HL-60 (cell line): ENCODE measurements around the gene AMFR.

Experiments used
- DNase-seq, 2 experiments: peaks; one replicate each; pipeline ENCODE4 v3.0.0-alpha.2; 2010 to 2020; ENCODE audit warnings: low read depth in 1 of 2, low spot score in 1 of 2
- H3K27ac ChIP-seq: fragments of 250-450 bp; sonication (Bioruptor Pico); replicated peaks from 2 replicates; pipeline ENCODE4 v1.5.1; 2020; ENCODE audit warnings: mild to moderate bottlenecking, moderate library complexity
- H3K27me3 ChIP-seq: fragments of 250-450 bp; sonication (Bioruptor Pico); 2 replicates; pipeline ENCODE4 v1.5.1; 2021; ENCODE audit warnings: mild to moderate bottlenecking, moderate library complexity; ENCODE audit not compliant: insufficient read depth, poor library complexity, severe bottlenecking
- H3K4me3 ChIP-seq: replicated peaks from 2 replicates; pipeline ENCODE4 v1.5.1; 2011; ENCODE audit warnings: mild to moderate bottlenecking, control low read depth, low read length; ENCODE audit not compliant: insufficient read depth
- GABPA ChIP-seq: IDR thresholded peaks from 2 replicates; pipeline ENCODE4 v1.6.1; 2012; ENCODE audit warnings: low read depth
- POLR2AphosphoS5 ChIP-seq: IDR thresholded peaks from 2 replicates; pipeline ENCODE4 v1.6.1; 2012; ENCODE audit warnings: low read depth
- SPI1 ChIP-seq: IDR thresholded peaks from 2 replicates; pipeline ENCODE4 v1.6.1; 2012; ENCODE audit warnings: low read depth, mild to moderate bottlenecking, borderline replicate concordance
- TF ChIP-seq, protein P1 (sequence below): IDR thresholded peaks from one replicate; pipeline ENCODE4 v1.5.1; 2011; ENCODE audit warnings: low read length, control low read depth, inconsistent platforms; ENCODE audit not compliant: insufficient read depth
- TF ChIP-seq, protein P2 (sequence below): IDR thresholded peaks from 2 replicates; pipeline ENCODE4 v1.6.1; 2012; ENCODE audit warnings: low read depth; ENCODE audit not compliant: insufficient replicate concordance

AMFR gene

DNA sequence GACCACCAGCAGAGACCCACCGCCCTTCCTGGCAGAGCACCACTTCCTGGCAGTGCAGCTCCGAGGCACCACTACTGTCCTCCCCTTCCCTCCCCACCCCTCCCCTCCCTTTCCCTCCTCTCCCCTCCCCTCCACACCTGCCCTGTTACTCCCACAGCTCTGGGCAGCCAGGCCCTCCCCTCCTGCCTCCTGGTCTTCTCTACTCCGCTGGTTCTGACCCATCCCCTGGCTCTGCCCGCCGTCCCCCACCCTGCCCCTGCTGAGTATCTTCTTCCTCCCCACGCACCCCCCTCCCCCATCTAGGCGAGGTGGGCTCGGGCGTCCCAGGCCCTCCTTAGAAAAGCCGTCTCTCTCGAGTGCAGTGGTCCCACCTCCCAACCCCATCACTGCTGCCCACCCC lies 77.7 kb downstream of the AMFR start:
- Histone ChIP-seq H3K27me3 (peaks cover 4% of the 10 kb centered on the region), H3K27ac (no peak overlapping the region), H3K4me3 (no peak overlapping the region)
- DNase-seq, result no peak
- no peak for TF ChIP-seq POLR2AphosphoS5
- TF ChIP-seq SPI1, result no peak
- TF ChIP-seq GABPA, result no peak
- TF ChIP-seq, protein P1, sequence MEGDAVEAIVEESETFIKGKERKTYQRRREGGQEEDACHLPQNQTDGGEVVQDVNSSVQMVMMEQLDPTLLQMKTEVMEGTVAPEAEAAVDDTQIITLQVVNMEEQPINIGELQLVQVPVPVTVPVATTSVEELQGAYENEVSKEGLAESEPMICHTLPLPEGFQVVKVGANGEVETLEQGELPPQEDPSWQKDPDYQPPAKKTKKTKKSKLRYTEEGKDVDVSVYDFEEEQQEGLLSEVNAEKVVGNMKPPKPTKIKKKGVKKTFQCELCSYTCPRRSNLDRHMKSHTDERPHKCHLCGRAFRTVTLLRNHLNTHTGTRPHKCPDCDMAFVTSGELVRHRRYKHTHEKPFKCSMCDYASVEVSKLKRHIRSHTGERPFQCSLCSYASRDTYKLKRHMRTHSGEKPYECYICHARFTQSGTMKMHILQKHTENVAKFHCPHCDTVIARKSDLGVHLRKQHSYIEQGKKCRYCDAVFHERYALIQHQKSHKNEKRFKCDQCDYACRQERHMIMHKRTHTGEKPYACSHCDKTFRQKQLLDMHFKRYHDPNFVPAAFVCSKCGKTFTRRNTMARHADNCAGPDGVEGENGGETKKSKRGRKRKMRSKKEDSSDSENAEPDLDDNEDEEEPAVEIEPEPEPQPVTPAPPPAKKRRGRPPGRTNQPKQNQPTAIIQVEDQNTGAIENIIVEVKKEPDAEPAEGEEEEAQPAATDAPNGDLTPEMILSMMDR, result no peak

DNA sequence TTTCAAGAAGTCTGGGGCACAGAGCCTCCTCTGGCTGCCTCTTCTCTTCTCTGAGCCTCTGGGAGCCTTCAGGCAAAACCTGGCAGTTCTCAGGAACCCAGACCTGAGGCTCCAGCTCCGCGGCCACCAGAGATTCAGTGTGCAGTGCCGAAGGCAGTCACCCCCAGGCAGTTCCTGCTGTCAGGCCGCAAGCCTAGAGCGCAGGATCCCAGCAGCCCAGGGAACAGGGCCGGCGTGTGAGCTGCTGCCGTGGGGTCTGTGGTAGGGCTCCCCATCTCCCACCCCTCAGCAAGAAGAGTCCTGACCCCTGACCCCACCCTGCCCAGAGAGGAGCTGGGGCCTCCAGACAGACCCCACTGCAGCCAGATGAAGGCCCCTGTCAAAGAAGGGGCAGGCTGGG lies 78.2 kb downstream of the AMFR start:
- no peak for DNase-seq
- TF ChIP-seq GABPA (no peak), POLR2AphosphoS5 (no peak), SPI1 (no peak)
- TF ChIP-seq, protein P2, sequence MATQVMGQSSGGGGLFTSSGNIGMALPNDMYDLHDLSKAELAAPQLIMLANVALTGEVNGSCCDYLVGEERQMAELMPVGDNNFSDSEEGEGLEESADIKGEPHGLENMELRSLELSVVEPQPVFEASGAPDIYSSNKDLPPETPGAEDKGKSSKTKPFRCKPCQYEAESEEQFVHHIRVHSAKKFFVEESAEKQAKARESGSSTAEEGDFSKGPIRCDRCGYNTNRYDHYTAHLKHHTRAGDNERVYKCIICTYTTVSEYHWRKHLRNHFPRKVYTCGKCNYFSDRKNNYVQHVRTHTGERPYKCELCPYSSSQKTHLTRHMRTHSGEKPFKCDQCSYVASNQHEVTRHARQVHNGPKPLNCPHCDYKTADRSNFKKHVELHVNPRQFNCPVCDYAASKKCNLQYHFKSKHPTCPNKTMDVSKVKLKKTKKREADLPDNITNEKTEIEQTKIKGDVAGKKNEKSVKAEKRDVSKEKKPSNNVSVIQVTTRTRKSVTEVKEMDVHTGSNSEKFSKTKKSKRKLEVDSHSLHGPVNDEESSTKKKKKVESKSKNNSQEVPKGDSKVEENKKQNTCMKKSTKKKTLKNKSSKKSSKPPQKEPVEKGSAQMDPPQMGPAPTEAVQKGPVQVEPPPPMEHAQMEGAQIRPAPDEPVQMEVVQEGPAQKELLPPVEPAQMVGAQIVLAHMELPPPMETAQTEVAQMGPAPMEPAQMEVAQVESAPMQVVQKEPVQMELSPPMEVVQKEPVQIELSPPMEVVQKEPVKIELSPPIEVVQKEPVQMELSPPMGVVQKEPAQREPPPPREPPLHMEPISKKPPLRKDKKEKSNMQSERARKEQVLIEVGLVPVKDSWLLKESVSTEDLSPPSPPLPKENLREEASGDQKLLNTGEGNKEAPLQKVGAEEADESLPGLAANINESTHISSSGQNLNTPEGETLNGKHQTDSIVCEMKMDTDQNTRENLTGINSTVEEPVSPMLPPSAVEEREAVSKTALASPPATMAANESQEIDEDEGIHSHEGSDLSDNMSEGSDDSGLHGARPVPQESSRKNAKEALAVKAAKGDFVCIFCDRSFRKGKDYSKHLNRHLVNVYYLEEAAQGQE, result no peak
- TF ChIP-seq, protein P1, result no peak
- Histone ChIP-seq H3K4me3 (no peak overlapping the region), H3K27ac (no peak overlapping the region), H3K27me3 (peaks cover 3% of the 10 kb centered on the region)

DNA sequence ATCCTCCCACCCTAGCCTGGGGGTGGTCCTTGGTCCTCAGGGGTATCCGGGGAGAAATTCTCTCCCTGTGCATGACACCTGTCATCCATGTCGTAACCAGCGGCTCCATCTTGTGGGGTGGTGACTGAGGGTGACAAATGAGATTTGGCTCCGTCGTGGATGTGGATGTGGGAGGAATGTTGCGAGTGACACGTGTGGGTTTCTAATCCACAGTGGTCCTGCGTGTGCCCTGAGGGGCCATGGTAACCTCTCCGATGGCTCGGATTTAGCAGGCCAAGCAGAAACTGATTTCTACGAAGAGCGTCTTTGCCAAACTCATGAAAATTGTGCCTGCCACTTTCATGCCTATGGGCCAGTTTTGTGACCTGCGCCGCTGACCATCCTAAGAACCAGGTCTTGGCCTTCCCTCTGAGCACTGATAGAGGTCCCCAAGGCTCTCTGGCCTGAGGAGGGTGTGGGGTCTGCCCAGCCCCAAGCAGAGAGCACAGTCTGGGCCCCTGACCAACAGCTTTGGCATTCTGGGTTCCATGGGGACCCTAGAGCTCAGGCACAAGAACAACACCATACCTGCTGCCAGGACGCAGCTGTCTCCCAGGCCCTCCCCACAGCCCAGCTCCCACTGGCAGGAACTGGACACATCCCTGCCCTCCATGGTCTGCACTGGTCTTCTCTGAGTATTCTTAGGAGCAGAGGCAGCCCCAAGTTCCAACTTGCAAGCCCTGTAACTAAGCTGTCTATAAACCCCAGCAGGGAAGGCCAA lies 79.0 kb downstream of the AMFR start:
- no peak for DNase-seq
- Histone ChIP-seq H3K27me3 (peaks cover 2% of the 10 kb centered on the region), H3K27ac (no peak overlapping the region), H3K4me3 (no peak overlapping the region)
- no peak for TF ChIP-seq SPI1
- TF ChIP-seq, protein P2, result no peak
- TF ChIP-seq, protein P1, result no peak
- no peak for TF ChIP-seq GABPA
- TF ChIP-seq POLR2AphosphoS5, result no peak
